MCF 10A (cell line): ENCODE data around the gene LAT. TPM values are rescaled to one million over a fixed set of nuclear protein-coding genes. Genes with fewer than 3 reads are reported as not detected.
A peak's percentile ranks its signal among the peaks of the same experiment; 100 is the strongest.
"Not testable (repeated sequence)": the region's sequence is repeated elsewhere in the genome, so short reads cannot be mapped to it uniquely, and the experiment has no call there.

ENCODE experiments used
- BruUV-seq: library from RNA; stranded (reverse); fragments of 400-500 nt; replicated peaks from 2 replicates; lab custom pipeline; 2021; lab: Mats Ljungman, UMichigan
- CTCF ChIA-PET: fragments of 300-600 bp; sonication (Branson Sonifier 250); formaldehyde crosslinking; extraction: SDS; loops from one replicate; lab custom pipeline; 2021; ENCODE audit warnings: antibody characterized with exemption, inconsistent platforms; lab: Yijun Ruan, JAX
- POLR2A ChIA-PET: fragments of 300-600, 350-650 bp; sonication (Branson Sonifier 250); formaldehyde crosslinking; extraction: SDS; loops from one replicate; lab custom pipeline; 2020; ENCODE audit warnings: antibody characterized with exemption, inconsistent platforms; lab: Yijun Ruan, JAX
- DNase-seq: peaks from one replicate; pipeline ENCODE4 v3.0.0-alpha.2; 2018; ENCODE audit not compliant: unreplicated experiment
- H3K27ac Mint-ChIP-seq: one replicate; pipeline ENCODE4 v1.8.0; 2022; ENCODE audit warnings: mild to moderate bottlenecking, low read depth, mixed read lengths; ENCODE audit not compliant: unreplicated experiment
- H3K27me3 Mint-ChIP-seq: one replicate; pipeline ENCODE4 v1.8.0; 2022; ENCODE audit warnings: mixed read lengths; ENCODE audit not compliant: insufficient read depth, unreplicated experiment
- H3K36me3 Mint-ChIP-seq: one replicate; pipeline ENCODE4 v1.8.0; 2022; ENCODE audit warnings: mild to moderate bottlenecking, moderate library complexity, mixed read lengths; ENCODE audit not compliant: insufficient read depth, unreplicated experiment
- H3K4me1 Mint-ChIP-seq: one replicate; pipeline ENCODE4 v1.8.0; 2022; ENCODE audit warnings: mixed read lengths; ENCODE audit not compliant: insufficient read depth, unreplicated experiment
- H3K4me3 Mint-ChIP-seq: one replicate; pipeline ENCODE4 v1.8.0; 2022; ENCODE audit warnings: mild to moderate bottlenecking, moderate library complexity, mixed read lengths; ENCODE audit not compliant: unreplicated experiment
- H3K9me3 Mint-ChIP-seq: one replicate; pipeline ENCODE4 v1.8.0; 2022; ENCODE audit warnings: mixed read lengths; ENCODE audit not compliant: unreplicated experiment
- CTCF ChIP-seq: fragments of 200-600 bp; IDR thresholded peaks from one replicate; pipeline ENCODE4 v1.8.0; 2022; ENCODE audit warnings: antibody characterized with exemption, mild to moderate bottlenecking; ENCODE audit not compliant: unreplicated experiment
- intact Hi-C: fragments of 100-400 bp; cut with micrococcal nuclease; formaldehyde crosslinking; loops from 2 replicates; pipeline ENCODE4 v1.14.1; 2022
- total RNA-seq: library from RNA; stranded (reverse); gene quantifications from 2 replicates; pipeline ENCODE4 v1.2.3, GENCODE V29; 2022

Gene LAT
- total RNA-seq, 1 experiment from 2014 or later = 4.4 TPM

DNA sequence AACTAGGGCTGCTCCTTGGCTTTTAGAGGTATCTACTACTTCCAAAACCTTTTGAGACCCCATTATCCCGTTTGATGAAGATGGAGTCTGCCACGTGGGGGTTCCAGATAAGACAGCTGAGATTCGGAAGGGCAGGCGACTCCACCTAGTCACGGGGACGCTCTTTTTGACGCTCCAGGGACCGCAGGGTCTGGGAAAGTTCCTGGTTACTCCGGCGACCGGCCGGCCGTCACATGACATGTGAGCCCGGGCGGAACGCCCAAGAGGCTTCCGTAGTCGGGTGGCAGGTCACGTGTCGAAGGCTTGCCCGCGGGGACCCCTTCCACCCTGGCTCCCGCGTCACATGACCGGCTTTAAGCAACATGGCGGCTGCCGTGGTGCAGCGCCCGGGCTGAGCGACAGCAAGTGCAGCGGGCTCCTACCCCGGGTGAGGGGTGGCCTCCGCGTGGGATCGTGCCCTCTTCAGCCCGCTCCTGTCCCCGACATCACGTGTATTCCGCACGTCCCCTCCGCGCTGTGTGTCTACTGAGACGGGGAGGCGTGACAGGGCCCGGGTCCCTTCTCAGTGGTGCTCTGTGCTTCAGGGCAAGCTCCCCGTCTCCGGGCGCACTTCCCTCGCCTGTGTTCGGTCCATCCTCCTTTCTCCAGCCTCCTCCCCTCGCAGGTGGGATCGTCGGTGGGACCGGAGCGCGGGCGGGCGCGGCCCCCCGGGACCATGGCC, 10.3 kb upstream of the LAT start, which contains the start of gene SPNS1:
Gene SPNS1, plus strand, starts transcription at position 342 of the 721 bp plus-strand sequence. Its CDS starts 374 bp downstream, at position 716.
- no peak for TF ChIP-seq CTCF
- Mint-ChIP-seq H3K27ac (peak within 1 kb of the TSS; percentile 96), H3K36me3 (peaks cover 17% of the 10 kb centered on the region), H3K4me3 (peak within 1 kb of the TSS; percentile 95), H3K27me3 (no peaks in the 10 kb centered on the region), H3K4me1 (peaks cover 12% of the 10 kb centered on the region), H3K9me3 (no peaks in the 10 kb centered on the region)
- ChIA-PET CTCF (interaction anchor here (0.6 to 1.4 kb wide), 6 partner anchors 12 to 364 kb away, joined by 3 to 5 read pairs (median 3); no protein-coding TSS in a partner anchor), POLR2A (interaction anchor here (0.6 to 2.9 kb wide), 16 partner anchors 9 to 1812 kb away, joined by 3 to 30 read pairs (median 3); partner anchors contain the start of genes ATXN2L, CLN3, NFATC2IP and ZNF629)
- DNase-seq = peak; percentile 94
- intact Hi-C loops = loop anchor here (2.0 kb wide), 1 partner anchor 24 kb away; the partner anchor contains the start of gene NFATC2IP
- no TSS peak for BruUV-seq

DNA sequence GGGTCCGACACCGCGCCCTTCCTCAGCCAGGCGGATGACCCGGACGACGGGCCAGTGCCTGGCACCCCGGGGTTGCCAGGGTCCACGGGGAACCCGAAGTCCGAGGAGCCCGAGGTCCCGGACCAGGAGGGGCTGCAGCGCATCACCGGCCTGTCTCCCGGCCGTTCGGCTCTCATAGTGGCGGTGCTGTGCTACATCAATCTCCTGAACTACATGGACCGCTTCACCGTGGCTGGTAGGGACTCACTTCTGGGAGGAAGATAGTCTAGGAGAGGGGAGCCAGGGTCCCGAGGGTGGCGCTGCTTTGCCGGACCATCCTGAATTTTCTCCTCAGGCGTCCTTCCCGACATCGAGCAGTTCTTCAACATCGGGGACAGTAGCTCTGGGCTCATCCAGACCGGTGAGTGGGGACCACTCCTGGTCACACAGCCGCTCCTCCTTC, 9.7 kb upstream of the LAT start:
- DNase-seq = no peak
- Mint-ChIP-seq H3K4me3 (peak overlapping the region; percentile 95), H3K36me3 (peaks cover 23% of the 10 kb centered on the region), H3K27ac (peak overlapping the region; percentile 96), H3K9me3 (no peaks in the 10 kb centered on the region), H3K27me3 (no peaks in the 10 kb centered on the region), H3K4me1 (peaks cover 12% of the 10 kb centered on the region)
- no peak for TF ChIP-seq CTCF
- BruUV-seq = no TSS peak
- intact Hi-C loops = loop anchor here (2.0 kb wide), 1 partner anchor 24 kb away; the partner anchor contains the start of gene NFATC2IP
- ChIA-PET POLR2A (interaction anchor here (0.6 to 2.9 kb wide), 4 partner anchors 23 to 830 kb away, joined by 3 to 30 read pairs (median 4); partner anchors contain the start of genes ATXN2L and NFATC2IP), CTCF (interaction anchor here (0.7 kb wide), 1 partner anchor 472 kb away, joined by 3 read pairs; no protein-coding TSS in a partner anchor)

GRCh38 chr16:28977703-28978662, 6.9 kb upstream of the LAT start:
- ChIA-PET POLR2A (interaction anchor here (0.9 kb wide), 1 partner anchor 21 kb away, joined by 3 read pairs; no protein-coding TSS in a partner anchor), CTCF (interaction anchor here (0.6 to 3.4 kb wide), 19 partner anchors 8 to 698 kb away, joined by 3 to 20 read pairs (median 4); no protein-coding TSS in a partner anchor)
- H3K4me3 Mint-ChIP-seq = no peak overlapping the region
- intact Hi-C loops = no loop called here
- H3K9me3 Mint-ChIP-seq = no peaks in the 10 kb centered on the region
- H3K36me3 Mint-ChIP-seq = peaks cover 28% of the 10 kb centered on the region
- H3K4me1 Mint-ChIP-seq = peaks cover 12% of the 10 kb centered on the region
- no TSS peak for BruUV-seq
- no peaks in the 10 kb centered on the region for H3K27me3 Mint-ChIP-seq
- peak; percentile 53 for TF ChIP-seq CTCF
- peak; percentile 27 for DNase-seq
- H3K27ac Mint-ChIP-seq = no peak overlapping the region

- H3K36me3 Mint-ChIP-seq = peaks cover 29% of the 10 kb centered on the region
- BruUV-seq, intact Hi-C loops, H3K4me3 Mint-ChIP-seq, H3K27me3 Mint-ChIP-seq, DNase-seq, H3K9me3 Mint-ChIP-seq, H3K27ac Mint-ChIP-seq: not testable (repeated sequence)
- CTCF ChIA-PET = interaction anchor here (0.6 to 0.8 kb wide), 5 partner anchors 29 to 1945 kb away, joined by 3 to 4 read pairs (median 3); no protein-coding TSS in a partner anchor
- POLR2A ChIA-PET = interaction anchor here (0.7 to 0.9 kb wide), 3 partner anchors 15 to 30 kb away, joined by 3 read pairs; no protein-coding TSS in a partner anchor
- H3K4me1 Mint-ChIP-seq = peaks cover 12% of the 10 kb centered on the region
Observed at GRCh38 chr16:28980330-28980729, 4.5 kb upstream of the LAT start.
